ENCODE measurements around the gene DGKB. TPM values are rescaled to one million over a fixed set of nuclear protein-coding genes. Genes with fewer than 3 reads are reported as not detected.

The DGKB gene
- total RNA-seq, 1 experiment from 2014 or later, result not detected

GRCh38 chr7:14414274-14414986 is 488.1 kb downstream of the DGKB start:
- Histone ChIP-seq H3K4me1 (ENCODE audit: insufficient read depth, low read length, poor library complexity, severe bottlenecking) (no peaks in the 10 kb centered on the region), H3K27ac (ENCODE audit: low read depth, low read length, poor library complexity, severe bottlenecking) (no peak overlapping the region), H3K4me3 (ENCODE audit: low read depth, low read length, poor library complexity, severe bottlenecking) (no peak overlapping the region), H3K27me3 (replicated peaks; ENCODE audit: insufficient read depth, low read depth, low read length, poor library complexity) (no peaks in the 10 kb centered on the region), H3K9me3 (ENCODE audit: low read depth, low read length, poor library complexity, severe bottlenecking) (no peaks in the 10 kb centered on the region), H3K36me3 (ENCODE audit: insufficient read depth, low read length, poor library complexity, severe bottlenecking) (no peaks in the 10 kb centered on the region)
- intact Hi-C loops (cut with micrococcal nuclease; ENCODE audit: unreplicated experiment), result no loop called here
- no peak for TF ChIP-seq EZH2 (IDR thresholded peaks at IDR 0.05; ENCODE audit: borderline replicate concordance, low read depth, low read length, poor library complexity, severe bottlenecking)
- TF ChIP-seq, protein P1, sequence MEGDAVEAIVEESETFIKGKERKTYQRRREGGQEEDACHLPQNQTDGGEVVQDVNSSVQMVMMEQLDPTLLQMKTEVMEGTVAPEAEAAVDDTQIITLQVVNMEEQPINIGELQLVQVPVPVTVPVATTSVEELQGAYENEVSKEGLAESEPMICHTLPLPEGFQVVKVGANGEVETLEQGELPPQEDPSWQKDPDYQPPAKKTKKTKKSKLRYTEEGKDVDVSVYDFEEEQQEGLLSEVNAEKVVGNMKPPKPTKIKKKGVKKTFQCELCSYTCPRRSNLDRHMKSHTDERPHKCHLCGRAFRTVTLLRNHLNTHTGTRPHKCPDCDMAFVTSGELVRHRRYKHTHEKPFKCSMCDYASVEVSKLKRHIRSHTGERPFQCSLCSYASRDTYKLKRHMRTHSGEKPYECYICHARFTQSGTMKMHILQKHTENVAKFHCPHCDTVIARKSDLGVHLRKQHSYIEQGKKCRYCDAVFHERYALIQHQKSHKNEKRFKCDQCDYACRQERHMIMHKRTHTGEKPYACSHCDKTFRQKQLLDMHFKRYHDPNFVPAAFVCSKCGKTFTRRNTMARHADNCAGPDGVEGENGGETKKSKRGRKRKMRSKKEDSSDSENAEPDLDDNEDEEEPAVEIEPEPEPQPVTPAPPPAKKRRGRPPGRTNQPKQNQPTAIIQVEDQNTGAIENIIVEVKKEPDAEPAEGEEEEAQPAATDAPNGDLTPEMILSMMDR (conservative IDR thresholded peaks at IDR 0.05; ENCODE audit: low read depth, low read length), result no peak
- POLR2A ChIA-PET (ENCODE audit: low non-redundant PET), result no interaction called here
- BruUV-seq (replicated peaks), result no TSS peak
- peak; percentile 7 for DNase-seq (ENCODE audit: low spot score)
- CTCF ChIA-PET, result no interaction called here

- Histone ChIP-seq H3K4me1 (ENCODE audit: insufficient read depth, low read length, poor library complexity, severe bottlenecking) (no peaks in the 10 kb centered on the region), H3K27me3 (replicated peaks; ENCODE audit: insufficient read depth, low read depth, low read length, poor library complexity) (no peaks in the 10 kb centered on the region), H3K27ac (ENCODE audit: low read depth, low read length, poor library complexity, severe bottlenecking) (no peak overlapping the region), H3K9me3 (ENCODE audit: low read depth, low read length, poor library complexity, severe bottlenecking) (no peaks in the 10 kb centered on the region), H3K4me3 (ENCODE audit: low read depth, low read length, poor library complexity, severe bottlenecking) (no peak overlapping the region), H3K36me3 (ENCODE audit: insufficient read depth, low read length, poor library complexity, severe bottlenecking) (no peaks in the 10 kb centered on the region)
- ChIA-PET CTCF (no interaction called here), POLR2A (ENCODE audit: low non-redundant PET) (no interaction called here)
- no peak for DNase-seq (ENCODE audit: low spot score)
- intact Hi-C loops (cut with micrococcal nuclease; ENCODE audit: unreplicated experiment), result no loop called here
- TF ChIP-seq, protein P1 (conservative IDR thresholded peaks at IDR 0.05; ENCODE audit: low read depth, low read length), result no peak
- no peak for TF ChIP-seq EZH2 (IDR thresholded peaks at IDR 0.05; ENCODE audit: borderline replicate concordance, low read depth, low read length, poor library complexity, severe bottlenecking)
- BruUV-seq (replicated peaks), result no TSS peak
These were observed 495.1 kb downstream of the DGKB start for GRCh38 chr7:14407246-14408015.

- BruUV-seq (replicated peaks), result no TSS peak
- Histone ChIP-seq H3K27me3 (replicated peaks; ENCODE audit: insufficient read depth, low read depth, low read length, poor library complexity) (no peaks in the 10 kb centered on the region), H3K9me3 (ENCODE audit: low read depth, low read length, poor library complexity, severe bottlenecking) (no peaks in the 10 kb centered on the region), H3K4me3 (ENCODE audit: low read depth, low read length, poor library complexity, severe bottlenecking) (no peak overlapping the region), H3K36me3 (ENCODE audit: insufficient read depth, low read length, poor library complexity, severe bottlenecking) (no peaks in the 10 kb centered on the region), H3K4me1 (ENCODE audit: insufficient read depth, low read length, poor library complexity, severe bottlenecking) (no peaks in the 10 kb centered on the region), H3K27ac (ENCODE audit: low read depth, low read length, poor library complexity, severe bottlenecking) (no peak overlapping the region)
- CTCF ChIA-PET, result no interaction called here
- TF ChIP-seq EZH2 (IDR thresholded peaks at IDR 0.05; ENCODE audit: borderline replicate concordance, low read depth, low read length, poor library complexity, severe bottlenecking), result no peak
- TF ChIP-seq, protein P1 (conservative IDR thresholded peaks at IDR 0.05; ENCODE audit: low read depth, low read length), result no peak
- DNase-seq (ENCODE audit: low spot score), result no peak
- intact Hi-C loops (cut with micrococcal nuclease; ENCODE audit: unreplicated experiment), result no loop called here
- POLR2A ChIA-PET (ENCODE audit: low non-redundant PET), result interaction anchor here (0.6 kb wide), 1 partner anchor 264 kb away, joined by 11 read pairs; no protein-coding TSS in a partner anchor
These were observed 499.0 kb downstream of the DGKB start for GRCh38 chr7:14403587-14403986.
